ENCODE data around the gene TSSC4. TPM values are rescaled to one million over a fixed set of nuclear protein-coding genes. Genes with fewer than 3 reads are reported as not detected.

Gene TSSC4
- total RNA-seq, 4 donors from 2014 or later = 54.8 to 70.2 (median 66.3) TPM

GRCh38 chr11:2443881-2444820 is 43.6 kb downstream of the TSSC4 start, which contains the start of gene TRPM5:
TRPM5 (minus strand) TSS chr11:2444514; CDS start chr11:2423036, 21,478 bp downstream.
- WGBS, 2 donors (ENCODE audit: low coverage in 1 of 2) = 0 to 20% methylated on average over 1 to 3 of the region's 64 CpGs
- Histone ChIP-seq H3K27me3 (peaks cover 94% of the 10 kb centered on the region), H3K4me1 (peaks cover 0 to 34% (median 0%) of the 10 kb centered on the region in 3 donors), H3K27ac (no peak within 1 kb of the TSS), H3K36me3 (no peaks in the 10 kb centered on the region), H3K4me3 (peak within 1 kb of the TSS in 1 of 2 donors; percentile 42), H3K9me3 (peaks cover 0 to 10% (median 0%) of the 10 kb centered on the region in 3 donors)
- no peak for ATAC-seq
- no peak for TF ChIP-seq POLR2AphosphoS5 (IDR thresholded peaks at IDR 0.05)
- no peak for TF ChIP-seq EP300 (IDR thresholded peaks at IDR 0.05)
- TF ChIP-seq POLR2A (IDR thresholded peaks at IDR 0.05) = no peak
- no peak for TF ChIP-seq CTCF (IDR thresholded peaks at IDR 0.05)

- Histone ChIP-seq H3K36me3 (no peaks in the 10 kb centered on the region), H3K27ac (no peak within 1 kb of the TSS), H3K4me1 (peaks cover 0 to 34% (median 0%) of the 10 kb centered on the region in 3 donors), H3K27me3 (peaks cover 96% of the 10 kb centered on the region), H3K4me3 (peak within 1 kb of the TSS in 1 of 2 donors; percentile 42), H3K9me3 (peaks cover 0 to 10% (median 0%) of the 10 kb centered on the region in 3 donors)
- ATAC-seq = peak; percentile 50
- TF ChIP-seq CTCF (IDR thresholded peaks at IDR 0.05) = no peak
- peak; percentile 20 for TF ChIP-seq POLR2A (IDR thresholded peaks at IDR 0.05)
- no peak for TF ChIP-seq POLR2AphosphoS5 (IDR thresholded peaks at IDR 0.05)
- no peak for TF ChIP-seq EP300 (IDR thresholded peaks at IDR 0.05)
- 27% methylated on average over 7 of the region's 116 CpGs; no CpG with 5 or more reads in 1 of the 2 donors for WGBS, 2 donors (ENCODE audit: low coverage in 1 of 2)
These were observed 44.5 kb downstream of the TSSC4 start, which contains the start of gene KCNQ1 for GRCh38 chr11:2444821-2445745. KCNQ1 (plus strand) TSS chr11:2445008; CDS start chr11:2445099, 91 bp downstream.

DNA sequence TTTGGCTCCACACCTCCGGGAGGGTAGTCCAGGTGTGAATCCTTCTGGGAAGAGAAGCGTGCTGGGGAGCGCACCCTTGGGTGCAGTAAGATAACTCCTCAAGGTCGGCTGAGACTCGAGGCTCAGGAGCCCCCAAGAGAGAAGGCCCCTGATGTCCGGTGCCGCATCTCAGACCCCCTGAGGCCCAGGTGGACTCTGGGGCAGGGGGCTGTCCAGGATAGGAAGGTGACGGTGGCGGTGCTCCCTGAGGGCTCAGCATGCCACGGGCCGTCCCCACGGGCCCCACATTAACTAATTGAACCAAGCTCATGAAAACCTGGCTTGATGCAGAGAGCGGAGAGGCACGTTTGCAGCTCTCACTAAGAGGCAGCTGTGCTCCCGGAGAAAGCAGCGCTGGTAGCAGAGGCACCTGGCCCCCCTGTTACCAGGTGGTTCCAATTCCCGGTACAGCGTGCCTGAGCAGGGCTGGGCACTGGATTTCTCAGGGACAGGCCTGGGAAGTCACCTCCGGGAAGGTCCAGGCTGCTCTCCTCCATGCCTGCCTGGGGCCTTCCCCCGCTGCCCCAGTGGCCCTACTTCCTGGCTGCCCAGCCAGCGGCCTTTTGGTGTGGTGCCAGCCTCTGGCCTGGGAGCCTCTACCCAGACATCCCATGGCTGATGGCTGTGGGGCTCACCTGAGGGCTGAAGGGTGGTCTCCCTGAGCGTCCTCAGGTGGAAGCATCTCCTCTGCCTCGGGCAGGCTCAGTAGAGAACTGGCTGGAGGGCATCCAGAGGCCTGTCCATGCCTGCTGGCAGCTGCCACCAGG is 45.4 kb downstream of the TSSC4 start:
- Histone ChIP-seq H3K4me1 (peaks cover 0 to 34% (median 0%) of the 10 kb centered on the region in 3 donors), H3K36me3 (no peaks in the 10 kb centered on the region), H3K4me3 (peak overlapping the region in 1 of 2 donors; percentile 42), H3K27me3 (peaks cover 96% of the 10 kb centered on the region), H3K9me3 (peaks cover 0 to 10% (median 0%) of the 10 kb centered on the region in 3 donors), H3K27ac (no peak overlapping the region)
- TF ChIP-seq EP300 (IDR thresholded peaks at IDR 0.05) = no peak
- no peak for TF ChIP-seq POLR2A (IDR thresholded peaks at IDR 0.05)
- no peak for TF ChIP-seq CTCF (IDR thresholded peaks at IDR 0.05)
- no peak for TF ChIP-seq POLR2AphosphoS5 (IDR thresholded peaks at IDR 0.05)
- WGBS, 2 donors (ENCODE audit: low coverage in 1 of 2) = 40% methylated on average over 2 of the region's 23 CpGs; no CpG with 5 or more reads in 1 of the 2 donors
- ATAC-seq = no peak

- H3K9me3 ChIP-seq = peaks cover 0 to 10% (median 0%) of the 10 kb centered on the region in 3 donors
- no peak overlapping the region for H3K4me3 ChIP-seq
- ATAC-seq = no peak
- WGBS, 2 donors (ENCODE audit: low coverage in 1 of 2) = 53 to 86% methylated on average over 4 to 9 of the region's 15 CpGs
- TF ChIP-seq CTCF (IDR thresholded peaks at IDR 0.05) = no peak
- no peak for TF ChIP-seq EP300 (IDR thresholded peaks at IDR 0.05)
- TF ChIP-seq POLR2AphosphoS5 (IDR thresholded peaks at IDR 0.05) = no peak
- no peak for TF ChIP-seq POLR2A (IDR thresholded peaks at IDR 0.05)
- H3K27ac ChIP-seq = no peak overlapping the region
- H3K4me1 ChIP-seq = peaks cover 0 to 34% (median 0%) of the 10 kb centered on the region in 3 donors
- no peaks in the 10 kb centered on the region for H3K36me3 ChIP-seq
- peaks cover 95% of the 10 kb centered on the region for H3K27me3 ChIP-seq
These were observed 46.2 kb downstream of the TSSC4 start for GRCh38 chr11:2446590-2447252.

Measured in gastroesophageal sphincter (tissue), 4 donors.